ENCODE data around the gene ALPP. TPM values are rescaled to one million over a fixed set of nuclear protein-coding genes. Genes with fewer than 3 reads are reported as not detected.

Gene ALPP
- total RNA-seq, 4 donors from 2014 or later: not detected

DNA sequence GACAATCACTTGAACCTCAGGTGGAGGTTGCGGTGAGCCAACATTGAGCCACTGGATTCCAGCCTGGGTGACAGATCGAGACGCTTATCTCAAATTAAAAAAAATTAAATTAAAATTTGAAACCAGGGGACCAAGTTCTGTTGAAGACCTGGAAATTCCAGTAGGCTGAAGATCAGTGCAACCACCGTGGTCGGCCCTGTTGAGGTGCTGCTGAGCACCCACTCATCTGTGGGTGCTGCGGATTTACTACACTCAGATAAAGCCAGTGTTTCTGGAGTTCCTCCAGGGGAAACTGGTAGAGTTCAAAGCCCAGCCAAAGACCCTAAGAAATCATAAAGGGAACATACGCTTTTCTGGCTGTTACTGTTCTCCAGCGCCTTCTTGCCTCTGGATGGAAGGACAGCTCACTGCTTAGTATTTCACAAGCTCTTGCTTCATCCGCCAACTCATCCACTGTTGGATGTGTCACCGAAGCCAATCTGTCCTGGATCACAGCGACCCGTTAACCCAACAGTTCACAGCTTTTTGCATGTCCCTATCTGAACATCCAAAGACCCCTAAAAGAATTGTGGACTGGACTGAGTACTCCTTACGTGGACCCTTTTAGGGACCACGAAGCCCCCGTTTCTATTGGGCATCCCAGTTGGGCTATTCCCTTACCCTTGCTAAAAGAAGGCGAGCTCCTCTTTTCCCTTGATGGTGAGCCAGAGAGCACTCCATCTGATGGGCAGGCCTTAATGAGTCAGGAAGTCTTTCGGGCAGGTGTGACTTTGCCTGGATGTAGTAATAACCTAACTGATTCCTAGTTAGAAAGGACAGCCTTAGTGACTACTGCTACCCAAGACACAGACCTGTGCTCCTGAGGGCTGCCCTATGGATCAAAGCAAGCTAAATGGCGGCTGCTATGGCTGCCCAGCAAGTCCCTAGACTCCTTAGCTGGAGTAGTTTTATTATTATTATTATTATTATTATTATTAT, 6.0 kb upstream of the ALPP start:
- 92% methylated on average over 18 of the region's 18 CpGs for WGBS
- H3K27ac ChIP-seq: no peak overlapping the region
- TF ChIP-seq POLR2A (IDR thresholded peaks at IDR 0.05) (no peak), EP300 (IDR thresholded peaks at IDR 0.05) (no peak), POLR2AphosphoS5 (IDR thresholded peaks at IDR 0.05) (no peak)
- TF ChIP-seq, protein P1, sequence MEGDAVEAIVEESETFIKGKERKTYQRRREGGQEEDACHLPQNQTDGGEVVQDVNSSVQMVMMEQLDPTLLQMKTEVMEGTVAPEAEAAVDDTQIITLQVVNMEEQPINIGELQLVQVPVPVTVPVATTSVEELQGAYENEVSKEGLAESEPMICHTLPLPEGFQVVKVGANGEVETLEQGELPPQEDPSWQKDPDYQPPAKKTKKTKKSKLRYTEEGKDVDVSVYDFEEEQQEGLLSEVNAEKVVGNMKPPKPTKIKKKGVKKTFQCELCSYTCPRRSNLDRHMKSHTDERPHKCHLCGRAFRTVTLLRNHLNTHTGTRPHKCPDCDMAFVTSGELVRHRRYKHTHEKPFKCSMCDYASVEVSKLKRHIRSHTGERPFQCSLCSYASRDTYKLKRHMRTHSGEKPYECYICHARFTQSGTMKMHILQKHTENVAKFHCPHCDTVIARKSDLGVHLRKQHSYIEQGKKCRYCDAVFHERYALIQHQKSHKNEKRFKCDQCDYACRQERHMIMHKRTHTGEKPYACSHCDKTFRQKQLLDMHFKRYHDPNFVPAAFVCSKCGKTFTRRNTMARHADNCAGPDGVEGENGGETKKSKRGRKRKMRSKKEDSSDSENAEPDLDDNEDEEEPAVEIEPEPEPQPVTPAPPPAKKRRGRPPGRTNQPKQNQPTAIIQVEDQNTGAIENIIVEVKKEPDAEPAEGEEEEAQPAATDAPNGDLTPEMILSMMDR (IDR thresholded peaks at IDR 0.05): no peak
- H3K27me3 ChIP-seq: peaks cover 8% of the 10 kb centered on the region
- H3K4me1 ChIP-seq: no peaks in the 10 kb centered on the region
- no peaks in the 10 kb centered on the region for H3K36me3 ChIP-seq
- no peak overlapping the region for H3K4me3 ChIP-seq
- DNase-seq (ENCODE audit: low spot score in 2 of 2): peak; percentile 16 to 55
- H3K9me3 ChIP-seq: no peaks in the 10 kb centered on the region

DNA sequence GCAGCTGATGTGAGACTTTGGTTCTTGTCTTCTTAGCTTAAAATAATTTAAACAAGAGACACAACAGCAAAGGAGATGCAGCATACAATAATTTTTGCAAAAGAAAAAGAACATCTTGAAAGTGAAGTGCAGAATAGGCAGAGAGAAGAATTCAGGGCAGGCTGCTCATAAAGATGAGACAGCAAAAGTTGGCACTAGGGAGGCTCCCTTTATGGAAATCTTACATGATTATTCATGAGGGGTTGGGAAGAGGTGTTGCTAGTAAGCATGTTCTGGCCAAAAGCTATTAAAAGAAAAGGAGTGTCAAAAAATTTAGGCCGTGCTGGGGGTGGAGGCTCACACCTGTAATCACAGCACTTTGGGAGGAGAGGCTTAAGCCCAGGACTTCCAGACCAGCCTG, 4.2 kb upstream of the ALPP start:
- H3K36me3 ChIP-seq: no peaks in the 10 kb centered on the region
- H3K27me3 ChIP-seq: peaks cover 6% of the 10 kb centered on the region
- H3K9me3 ChIP-seq: no peaks in the 10 kb centered on the region
- no peak for DNase-seq (ENCODE audit: low spot score in 2 of 2)
- TF ChIP-seq POLR2AphosphoS5 (IDR thresholded peaks at IDR 0.05): no peak
- TF ChIP-seq POLR2A (IDR thresholded peaks at IDR 0.05): no peak
- no peak for TF ChIP-seq EP300 (IDR thresholded peaks at IDR 0.05)
- TF ChIP-seq, protein P1 (IDR thresholded peaks at IDR 0.05): no peak
- 59% methylated on average over 1 of the region's 1 CpG for WGBS
- no peak overlapping the region for H3K4me3 ChIP-seq
- no peaks in the 10 kb centered on the region for H3K4me1 ChIP-seq
- H3K27ac ChIP-seq: no peak overlapping the region

DNA sequence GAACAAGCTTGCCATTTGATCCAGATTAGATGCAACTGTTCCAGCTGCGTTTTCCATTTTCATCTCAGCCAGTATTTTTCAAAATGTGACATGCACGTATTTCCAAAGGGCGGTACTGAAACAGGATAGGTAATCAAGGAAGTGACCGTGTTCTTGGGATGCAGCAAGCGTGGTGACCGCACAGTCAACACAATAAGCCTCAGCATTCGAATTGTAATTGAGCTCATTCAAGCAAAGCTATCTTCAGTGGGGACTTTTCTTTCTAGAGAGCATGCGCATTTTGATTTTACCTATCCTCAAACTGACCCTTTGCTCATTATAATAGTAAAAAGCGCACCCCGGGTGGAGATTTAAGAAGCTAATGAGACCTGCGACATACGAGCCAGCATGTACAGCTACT, 3.4 kb upstream of the ALPP start:
- Histone ChIP-seq H3K27me3 (peaks cover 12% of the 10 kb centered on the region), H3K4me3 (no peak overlapping the region), H3K9me3 (no peaks in the 10 kb centered on the region), H3K4me1 (no peaks in the 10 kb centered on the region), H3K36me3 (no peaks in the 10 kb centered on the region), H3K27ac (no peak overlapping the region)
- DNase-seq (ENCODE audit: low spot score in 2 of 2): no peak
- 81% methylated on average over 12 of the region's 12 CpGs for WGBS
- TF ChIP-seq POLR2A (IDR thresholded peaks at IDR 0.05): no peak
- no peak for TF ChIP-seq POLR2AphosphoS5 (IDR thresholded peaks at IDR 0.05)
- TF ChIP-seq EP300 (IDR thresholded peaks at IDR 0.05): no peak
- TF ChIP-seq, protein P1 (IDR thresholded peaks at IDR 0.05): no peak

DNA sequence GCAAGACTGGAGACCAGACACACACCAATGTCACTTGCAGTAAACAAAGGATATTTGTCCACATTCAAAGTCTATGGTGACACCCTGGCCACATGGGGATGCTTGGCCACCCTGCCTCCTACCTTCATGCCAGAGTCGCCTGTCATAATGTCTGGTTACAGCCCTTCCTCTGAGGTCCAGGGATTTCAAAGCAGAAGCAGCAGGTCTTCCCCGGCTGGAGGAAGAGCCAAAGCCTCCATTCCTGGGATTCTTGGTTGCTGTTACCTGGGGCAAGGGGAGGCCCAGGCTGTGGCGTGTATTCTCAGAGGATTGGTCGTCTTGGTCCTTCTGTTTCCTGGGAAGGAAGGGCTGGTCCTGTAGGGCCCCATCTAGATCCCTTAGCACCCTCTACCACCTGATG, 2.3 kb upstream of the ALPP start:
- peaks cover 20% of the 10 kb centered on the region for H3K27me3 ChIP-seq
- TF ChIP-seq POLR2A (IDR thresholded peaks at IDR 0.05) (no peak), POLR2AphosphoS5 (IDR thresholded peaks at IDR 0.05) (no peak), EP300 (IDR thresholded peaks at IDR 0.05) (no peak)
- TF ChIP-seq, protein P1 (IDR thresholded peaks at IDR 0.05): no peak
- WGBS: 81% methylated on average over 4 of the region's 4 CpGs
- peak; percentile 6 to 31 for DNase-seq (ENCODE audit: low spot score in 2 of 2)
- H3K4me1 ChIP-seq: no peaks in the 10 kb centered on the region
- no peak overlapping the region for H3K4me3 ChIP-seq
- no peak overlapping the region for H3K27ac ChIP-seq
- H3K36me3 ChIP-seq: no peaks in the 10 kb centered on the region
- no peaks in the 10 kb centered on the region for H3K9me3 ChIP-seq

DNA sequence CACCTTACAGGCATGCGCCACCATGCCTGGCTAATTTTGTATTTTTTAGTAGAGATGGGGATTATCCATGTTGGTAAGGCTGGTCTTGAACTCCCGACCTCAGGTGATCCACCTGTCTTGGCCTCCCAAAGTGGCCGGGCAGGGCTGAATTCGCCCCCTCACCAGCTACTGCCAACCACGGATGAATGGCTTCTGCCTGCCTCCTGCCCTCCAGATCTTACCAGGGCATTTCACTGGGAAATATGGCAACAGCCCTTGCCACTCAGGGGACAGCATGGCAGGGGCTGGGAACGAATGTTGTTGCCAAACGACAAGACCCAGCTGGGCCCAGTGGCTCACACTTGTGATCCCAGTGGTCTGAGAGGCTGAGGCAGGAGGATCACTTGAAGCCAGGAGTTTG, 1.8 kb upstream of the ALPP start:
- no peaks in the 10 kb centered on the region for H3K36me3 ChIP-seq
- 86% methylated on average over 7 of the region's 7 CpGs for WGBS
- H3K4me3 ChIP-seq: no peak overlapping the region
- peaks cover 24% of the 10 kb centered on the region for H3K27me3 ChIP-seq
- no peaks in the 10 kb centered on the region for H3K4me1 ChIP-seq
- DNase-seq (ENCODE audit: low spot score in 2 of 2): peak; percentile 24 to 50
- TF ChIP-seq POLR2AphosphoS5 (IDR thresholded peaks at IDR 0.05) (no peak), POLR2A (IDR thresholded peaks at IDR 0.05) (no peak), EP300 (IDR thresholded peaks at IDR 0.05) (no peak)
- TF ChIP-seq, protein P1 (IDR thresholded peaks at IDR 0.05): no peak
- no peak overlapping the region for H3K27ac ChIP-seq
- H3K9me3 ChIP-seq: no peaks in the 10 kb centered on the region
